Ishikawa (cell line): ENCODE data around the gene MRRF.

Experiments used
- CREB1 ChIP-seq: IDR thresholded peaks from 2 replicates; pipeline ENCODE4 v1.6.1; 2012; ENCODE audit warnings: low read depth
- EGR1 ChIP-seq: IDR thresholded peaks from 2 replicates; pipeline ENCODE4 v1.6.1; 2012
- EP300 ChIP-seq: IDR thresholded peaks from 2 replicates; pipeline ENCODE4 v1.6.1; 2012; ENCODE audit warnings: borderline replicate concordance
- MAX ChIP-seq: IDR thresholded peaks from 2 replicates; pipeline ENCODE4 v1.6.1; 2012
- NFIC ChIP-seq: IDR thresholded peaks from 2 replicates; pipeline ENCODE4 v1.6.1; 2012
- REST ChIP-seq: IDR thresholded peaks from 2 replicates; pipeline ENCODE4 v1.6.1; 2012; ENCODE audit warnings: low read depth, mild to moderate bottlenecking
- TAF1 ChIP-seq: IDR thresholded peaks from 2 replicates; pipeline ENCODE4 v1.6.1; 2012; ENCODE audit warnings: low read depth, mild to moderate bottlenecking
- TCF12 ChIP-seq: IDR thresholded peaks from 2 replicates; pipeline ENCODE4 v1.6.1; 2012; ENCODE audit warnings: low read depth
- TEAD4 ChIP-seq: IDR thresholded peaks from 2 replicates; pipeline ENCODE4 v1.6.1; 2012
- YY1 ChIP-seq: IDR thresholded peaks from 2 replicates; pipeline ENCODE4 v1.6.1; 2012; ENCODE audit warnings: low read depth

- TF ChIP-seq MAX (no peak), EP300 (no peak), YY1 (no peak), REST (no peak), TCF12 (no peak), TAF1 (no peak), EGR1 (no peak), NFIC (no peak), CREB1 (no peak), TEAD4 (no peak)
Observed at GRCh38 chr9:122377241-122378164, 112.8 kb downstream of the MRRF start.
